Mammary epithelial cell (primary cell): ENCODE results near the gene BTNL8.

Experiments used
- CTCF ChIP-seq, 2 donors: IDR thresholded peaks in 1 of 2; conservative IDR thresholded peaks in 1 of 2; 2 replicates each; pipeline ENCODE4 v1.5.1; 2011 to 2012; ENCODE audit warnings: inconsistent platforms in 2 of 2, low read length in 2 of 2, mild to moderate bottlenecking in 2 of 2, control low read depth in 1 of 2, low read depth in 1 of 2; ENCODE audit not compliant: insufficient read depth in 1 of 2; ENCODE audit errors: extremely low read depth in 1 of 2
- EZH2 ChIP-seq: IDR thresholded peaks from 2 replicates; pipeline ENCODE4 v1.6.1; 2012; ENCODE audit warnings: low read length, inconsistent platforms, borderline replicate concordance

GRCh38 chr5:180908400-180908799, 9.4 kb downstream of the BTNL8 start:
- no peak for TF ChIP-seq CTCF (conservative IDR thresholded peaks at IDR 0.05 in 1 of 2, IDR thresholded peaks at IDR 0.05 in 1 of 2; ENCODE audit: extremely low read depth in 1 of 2, insufficient read depth in 1 of 2, low read depth in 1 of 2, low read length in 2 of 2)
- no peak for TF ChIP-seq EZH2
